ENCODE measurements around the gene L3MBTL1. TPM values are rescaled to one million over a fixed set of nuclear protein-coding genes. Genes with fewer than 3 reads are reported as not detected.

The L3MBTL1 gene
- 1 to 10 TPM; 4.4 to 5.2 TPM for total RNA-seq

DNA sequence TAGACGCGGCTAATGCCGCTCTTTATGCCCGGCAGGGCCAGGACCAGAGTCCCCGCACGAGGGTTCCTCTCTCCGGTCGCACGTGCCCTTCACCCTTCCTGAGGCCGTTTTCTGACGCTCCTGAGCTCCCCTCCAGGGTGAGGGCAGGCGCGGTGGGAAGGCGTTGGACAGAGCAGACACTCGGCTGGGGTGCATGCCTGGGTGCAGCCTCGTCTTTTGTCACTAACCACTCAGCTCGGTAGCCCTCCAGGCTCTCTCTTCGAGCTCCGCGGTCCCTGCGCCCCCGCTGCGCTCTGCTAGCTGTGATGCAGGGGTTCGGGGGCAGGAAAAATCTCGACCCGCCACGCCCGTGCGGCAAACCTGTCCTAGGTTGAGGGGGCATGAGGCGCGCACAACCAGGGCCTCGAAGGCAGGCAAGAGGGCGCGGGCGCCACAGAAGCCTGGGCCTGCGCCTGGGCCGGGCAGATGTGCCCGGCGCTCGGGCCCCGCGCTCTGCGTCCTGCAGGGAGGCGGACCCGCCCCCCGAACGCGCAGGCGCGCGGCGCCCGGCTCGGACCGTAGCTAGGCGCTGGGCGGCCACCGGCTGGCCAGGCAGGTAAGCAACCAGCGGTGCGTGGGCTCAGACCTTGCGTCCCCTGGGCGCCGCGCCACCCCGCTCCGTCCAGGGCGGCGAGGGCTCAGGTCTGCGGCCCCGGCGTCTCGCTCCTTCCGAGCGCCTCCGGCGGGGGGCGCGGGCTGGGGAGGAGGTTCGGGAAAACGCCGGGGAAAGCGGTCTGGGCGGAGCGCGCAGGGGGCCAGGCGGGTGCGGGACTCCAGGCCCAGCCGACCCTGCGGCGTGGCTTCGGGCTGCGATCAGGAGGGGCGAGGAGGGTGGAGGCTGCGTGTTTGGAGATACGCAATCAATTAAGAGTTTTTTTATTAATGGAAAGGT is at the start of gene L3MBTL1:
Gene L3MBTL1 (plus strand): TSS at position 548 of the 931 bp plus-strand sequence. CDS start 5,807 bp downstream, outside the sequence.
- ChIA-PET CTCF (interaction anchor here (0.7 kb wide), 1 partner anchor 31 kb away, joined by 3 read pairs; no protein-coding TSS in a partner anchor), POLR2A (interaction anchor here (0.6 kb wide), 2 partner anchors 49 to 1037 kb away, joined by 3 to 6 read pairs; no protein-coding TSS in a partner anchor)

DNA sequence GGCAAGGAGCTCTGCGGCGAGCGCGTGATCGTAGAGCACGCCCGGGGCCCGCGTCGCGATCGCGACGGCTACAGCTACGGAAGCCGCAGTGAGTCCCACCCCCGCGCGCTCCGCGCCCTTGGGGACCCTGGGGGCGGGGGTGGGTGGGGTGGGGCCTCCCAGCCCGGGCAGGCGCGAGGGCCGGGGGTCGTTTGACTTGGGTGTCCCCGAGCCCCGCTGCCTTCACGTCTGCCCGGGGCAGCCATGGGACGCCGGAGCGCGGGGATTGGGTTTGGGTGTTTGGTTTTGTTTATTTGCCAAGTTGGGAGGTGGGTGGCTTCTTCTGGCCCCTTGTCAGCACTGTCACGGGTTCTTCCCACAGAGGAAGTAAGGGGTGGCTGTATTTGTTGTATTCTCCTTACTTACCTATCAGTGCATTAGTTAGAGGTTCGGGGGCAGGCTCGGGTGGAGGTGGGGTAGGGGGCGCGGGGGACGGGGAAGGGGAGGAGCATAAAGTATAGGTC is 49.0 kb upstream of the L3MBTL1 start:
- ChIA-PET POLR2A (interaction anchor here (0.6 to 1.5 kb wide), 4 partner anchors 10 to 279 kb away, joined by 3 to 5 read pairs (median 4); partner anchors contain the start of genes IFT52 and L3MBTL1), CTCF (interaction anchor here (0.7 kb wide), 1 partner anchor 13 kb away, joined by 4 read pairs; no protein-coding TSS in a partner anchor)

DNA sequence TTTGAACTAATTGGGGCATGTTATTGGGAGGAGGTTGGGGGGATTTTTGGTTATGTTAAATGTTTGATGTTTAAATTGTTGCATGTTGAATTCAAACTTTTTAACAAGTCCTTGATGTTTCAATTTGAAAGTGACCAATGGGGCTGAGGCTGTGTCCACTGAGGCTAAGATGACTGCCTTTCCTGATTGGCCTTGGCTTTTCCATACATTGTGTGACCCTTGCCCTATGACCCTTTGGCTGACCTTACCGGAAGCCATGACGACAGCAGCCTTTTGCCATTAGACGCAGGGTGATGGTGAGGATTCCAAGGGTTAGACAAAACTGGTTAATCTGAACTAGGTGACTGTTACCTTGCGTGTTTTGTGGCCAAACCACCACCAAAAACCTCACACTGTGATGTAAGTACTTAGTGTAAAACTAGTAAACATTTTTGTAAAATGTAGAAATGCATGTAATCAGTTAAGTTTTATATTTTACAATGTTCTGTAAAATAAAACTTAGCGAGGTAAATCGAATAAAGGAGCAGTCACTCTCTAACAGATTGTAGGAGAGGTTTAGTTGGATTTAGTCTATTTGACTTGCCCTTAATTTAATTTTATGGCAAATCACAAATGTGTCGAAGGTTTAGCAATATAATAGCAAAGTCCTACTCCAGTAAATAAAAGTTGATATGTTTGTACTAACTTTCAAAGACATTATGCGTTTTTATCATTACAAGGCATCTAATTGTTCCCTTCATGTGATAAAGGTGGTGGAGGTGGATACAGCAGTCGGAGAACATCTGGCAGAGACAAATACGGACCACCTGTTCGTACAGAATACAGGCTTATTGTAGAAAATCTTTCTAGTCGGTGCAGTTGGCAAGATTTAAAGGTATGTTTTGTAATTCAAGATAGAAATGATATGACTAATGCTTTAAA is 48.2 kb upstream of the L3MBTL1 start:
- ChIA-PET POLR2A (no interaction called here), CTCF (no interaction called here)

DNA sequence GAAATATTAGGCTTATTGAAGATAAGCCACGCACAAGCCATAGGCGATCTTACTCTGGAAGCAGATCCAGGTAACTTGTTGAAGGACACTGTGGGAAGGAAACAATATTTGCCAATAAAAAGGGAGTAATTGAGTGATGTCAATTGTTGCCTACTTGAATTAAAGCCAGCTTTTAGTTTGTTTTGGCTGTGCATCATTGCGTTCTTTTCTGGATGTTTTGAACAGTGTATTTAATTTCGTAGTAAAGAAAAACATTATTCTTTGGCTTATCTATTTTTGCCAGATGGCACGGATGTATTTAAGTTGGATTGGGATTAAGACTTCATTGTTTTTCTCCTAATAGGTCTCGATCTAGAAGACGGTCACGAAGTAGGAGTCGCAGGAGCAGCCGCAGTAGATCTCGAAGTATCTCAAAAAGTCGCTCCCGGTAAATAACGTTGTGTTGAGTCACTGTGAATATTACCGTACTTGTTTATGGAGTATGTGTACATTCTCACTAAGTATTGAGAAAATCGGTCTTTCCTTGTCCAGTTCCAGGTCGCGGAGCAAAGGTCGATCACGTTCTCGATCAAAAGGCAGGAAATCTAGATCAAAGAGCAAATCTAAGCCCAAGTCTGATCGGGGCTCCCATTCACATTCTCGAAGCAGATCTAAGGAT is 47.2 kb upstream of the L3MBTL1 start:
- ChIA-PET CTCF (no interaction called here), POLR2A (no interaction called here)

DNA sequence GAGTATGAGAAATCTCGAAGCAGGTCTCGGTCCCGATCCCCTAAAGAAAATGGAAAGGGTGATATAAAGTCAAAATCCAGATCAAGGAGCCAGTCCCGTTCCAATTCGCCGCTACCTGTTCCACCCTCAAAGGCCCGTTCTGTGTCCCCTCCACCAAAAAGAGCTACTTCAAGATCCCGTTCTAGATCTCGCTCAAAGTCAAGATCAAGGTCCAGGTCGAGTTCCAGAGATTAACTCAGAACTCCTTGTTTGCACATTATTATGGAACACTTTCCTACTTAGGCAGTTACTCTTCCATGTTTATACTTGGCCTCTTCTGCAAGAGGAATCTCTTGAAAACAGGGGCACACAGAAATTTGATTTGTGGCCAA is 46.7 kb upstream of the L3MBTL1 start:
- CTCF ChIA-PET = no interaction called here
- POLR2A ChIA-PET = no interaction called here

DNA sequence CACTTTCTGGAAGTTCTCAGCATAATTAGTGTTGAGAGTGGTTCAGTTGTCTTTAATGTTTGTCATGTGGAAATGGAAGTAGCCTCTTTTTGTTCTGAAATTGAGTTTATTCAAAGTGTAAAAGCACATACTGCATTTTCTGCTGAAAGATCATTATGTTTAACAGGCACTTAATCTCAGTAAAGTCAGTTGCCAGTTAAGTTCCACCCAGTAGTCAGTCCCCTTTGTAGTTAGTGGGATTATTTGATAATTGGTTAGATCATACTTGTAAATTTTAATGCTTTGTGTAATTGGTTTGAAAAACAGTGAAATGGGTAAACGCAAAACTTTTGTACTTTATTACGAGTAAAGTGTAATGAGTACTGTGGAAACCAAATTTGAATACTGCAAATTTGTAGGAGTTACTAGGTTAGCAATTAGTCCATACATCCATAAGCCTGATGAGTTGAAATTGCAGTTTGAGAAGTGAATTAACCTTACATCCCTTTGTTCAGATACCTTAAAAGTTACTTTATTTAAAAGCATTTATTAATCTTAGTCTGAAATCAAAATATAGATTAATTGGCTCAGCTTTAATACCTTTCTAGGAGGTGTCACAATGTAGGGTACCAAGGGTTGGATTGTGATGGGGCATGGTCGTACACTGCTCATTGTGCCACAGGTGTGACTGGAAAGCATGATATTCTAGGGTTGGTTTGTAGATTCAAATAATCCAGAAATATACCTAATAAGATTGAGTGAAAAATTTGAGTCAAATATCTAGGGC is 45.4 kb upstream of the L3MBTL1 start:
- POLR2A ChIA-PET = interaction anchor here (0.6 kb wide), 1 partner anchor 9 kb away, joined by 5 read pairs; no protein-coding TSS in a partner anchor
- CTCF ChIA-PET = no interaction called here

DNA sequence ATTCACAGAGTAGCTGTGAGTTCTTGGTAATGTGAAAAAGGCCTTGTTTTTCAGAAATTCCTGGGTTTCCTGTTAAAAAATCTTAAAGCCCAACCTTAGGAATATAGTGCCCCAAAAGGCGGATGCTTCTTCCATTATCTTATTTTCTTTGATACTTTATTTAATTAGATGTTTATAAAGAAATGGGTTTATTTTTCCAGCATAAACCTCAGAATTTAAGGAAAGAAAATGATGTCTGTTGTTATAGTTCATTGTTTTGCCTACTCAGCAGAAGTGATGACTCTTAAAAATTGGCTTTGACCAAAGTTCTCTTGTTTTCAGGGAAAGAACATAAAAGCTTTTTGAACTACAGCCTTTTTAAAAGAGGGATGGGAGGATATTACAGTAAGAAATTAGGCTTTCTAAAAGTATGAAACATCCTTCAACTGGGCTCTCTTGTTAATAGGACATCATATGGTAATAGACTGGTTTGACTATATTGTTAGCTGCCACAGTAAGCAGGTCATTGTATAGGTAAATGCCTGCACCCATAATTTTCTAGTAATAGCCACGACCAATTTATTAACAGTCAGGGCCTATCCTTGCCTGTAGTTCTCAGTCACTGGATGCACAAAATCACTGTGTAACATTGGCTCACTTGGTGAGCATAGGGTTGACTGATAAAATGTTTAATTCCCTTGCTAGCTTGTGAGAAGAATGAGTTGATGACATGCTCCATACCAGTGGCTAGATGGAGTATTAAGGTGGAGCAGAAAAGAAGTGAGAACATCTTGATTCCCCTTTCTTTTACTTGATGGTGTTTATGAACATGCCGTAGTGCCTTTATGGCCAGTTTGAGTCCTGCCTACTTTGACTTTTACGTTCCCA is 44.6 kb upstream of the L3MBTL1 start:
- POLR2A ChIA-PET = no interaction called here
- CTCF ChIA-PET = no interaction called here

DNA sequence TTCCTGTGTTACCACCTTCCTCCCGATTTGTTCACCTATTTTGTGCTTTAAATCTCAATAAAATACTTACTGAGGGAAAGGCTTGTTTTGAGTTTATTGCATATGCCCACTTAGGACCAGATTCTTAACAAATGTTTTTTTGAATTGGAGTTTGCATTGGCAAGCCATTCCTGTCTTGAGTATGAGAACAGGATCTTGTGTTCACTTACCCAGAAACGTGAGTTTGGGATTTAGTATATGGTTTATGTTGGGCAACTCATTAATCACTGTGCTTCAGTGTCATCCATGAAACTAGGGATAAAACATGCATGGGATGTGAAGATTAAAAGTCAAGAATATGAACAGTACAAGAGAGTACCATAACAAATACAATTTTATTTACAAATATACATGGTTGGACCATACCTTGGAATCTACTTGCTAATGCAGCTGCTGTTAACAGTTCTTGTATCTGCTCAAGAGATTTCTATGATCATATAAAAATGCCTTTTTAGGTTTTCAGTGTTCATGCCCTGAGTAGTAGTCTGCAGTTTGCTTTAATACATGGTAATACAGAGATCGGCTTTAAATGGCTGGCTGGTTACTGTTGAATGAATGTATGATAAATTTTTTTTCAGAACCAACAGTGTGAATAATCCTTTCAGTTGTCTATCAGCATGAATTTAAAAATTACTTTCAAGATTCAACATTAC is 43.8 kb upstream of the L3MBTL1 start:
- POLR2A ChIA-PET = no interaction called here
- CTCF ChIA-PET = no interaction called here

DNA sequence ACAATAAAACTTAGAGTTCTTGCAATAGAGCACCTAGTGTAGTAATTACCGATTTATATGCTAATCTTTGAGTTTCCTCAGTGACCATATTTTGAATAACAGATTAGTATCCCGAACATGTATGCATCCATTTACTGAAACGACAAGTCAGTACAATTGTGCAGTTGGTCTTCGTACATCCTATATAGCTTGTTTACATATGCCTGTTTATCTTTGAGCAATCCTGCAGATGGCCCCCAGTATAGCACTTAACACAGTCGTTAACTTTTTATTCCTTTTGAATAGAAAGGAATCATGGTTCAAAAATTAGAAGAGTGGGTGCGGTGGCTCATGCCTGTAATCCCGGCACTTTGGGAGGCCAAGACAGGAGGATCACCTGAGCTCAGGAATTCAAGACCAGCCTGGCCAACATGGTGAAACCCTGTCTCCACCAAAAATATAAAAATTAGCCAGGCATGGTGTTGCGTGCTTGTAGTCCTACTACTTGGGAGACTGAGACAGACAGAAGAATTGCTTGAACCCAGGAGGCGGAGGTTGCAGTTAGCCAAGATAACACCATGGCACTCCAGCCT is 43.2 kb upstream of the L3MBTL1 start:
- ChIA-PET CTCF (no interaction called here), POLR2A (no interaction called here)

DNA sequence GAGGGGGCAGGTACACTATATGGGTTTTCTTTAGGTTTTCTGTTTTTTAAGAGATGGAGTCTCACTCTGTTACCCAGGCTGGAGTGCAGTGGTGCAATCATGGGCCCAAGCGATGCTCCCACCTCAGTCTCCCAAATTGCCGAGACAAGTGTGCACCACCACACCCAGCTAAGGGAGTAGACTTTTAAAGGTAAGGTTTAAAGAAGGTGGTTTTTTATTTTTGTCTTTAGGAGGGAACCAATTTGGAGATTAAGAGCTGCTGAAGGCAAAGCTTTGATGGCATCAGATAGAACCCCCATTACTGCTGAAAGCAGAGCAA is 41.9 kb upstream of the L3MBTL1 start:
- CTCF ChIA-PET = interaction anchor here (0.6 to 0.7 kb wide), 2 partner anchors 50 to 172 kb away, joined by 3 read pairs; no protein-coding TSS in a partner anchor

DNA sequence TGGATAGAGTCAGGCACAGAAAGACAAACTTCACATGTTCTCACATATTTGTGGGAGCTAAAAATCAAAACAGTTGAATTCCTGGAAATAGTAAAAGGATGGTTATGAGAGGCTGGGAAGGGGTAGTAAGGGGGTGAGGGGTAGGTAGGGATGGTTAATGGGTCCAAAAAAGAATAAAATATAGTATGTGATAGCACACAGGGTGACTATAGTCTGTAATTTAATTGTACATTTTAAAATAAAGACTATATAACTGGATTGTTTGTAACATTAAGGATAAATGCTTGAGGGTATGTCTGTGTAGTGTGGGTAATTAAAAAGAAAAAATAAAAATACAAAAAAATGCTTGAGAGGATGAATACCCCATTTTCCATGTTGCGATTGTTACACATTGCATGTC is 39.9 kb upstream of the L3MBTL1 start:
- ChIA-PET POLR2A (no interaction called here), CTCF (no interaction called here)

More for the DNA sequence above, 41.9 kb upstream of the L3MBTL1 start:
- POLR2A ChIA-PET = interaction anchor here (1.0 kb wide), 1 partner anchor 9 kb away, joined by 3 read pairs; no protein-coding TSS in a partner anchor

DNA sequence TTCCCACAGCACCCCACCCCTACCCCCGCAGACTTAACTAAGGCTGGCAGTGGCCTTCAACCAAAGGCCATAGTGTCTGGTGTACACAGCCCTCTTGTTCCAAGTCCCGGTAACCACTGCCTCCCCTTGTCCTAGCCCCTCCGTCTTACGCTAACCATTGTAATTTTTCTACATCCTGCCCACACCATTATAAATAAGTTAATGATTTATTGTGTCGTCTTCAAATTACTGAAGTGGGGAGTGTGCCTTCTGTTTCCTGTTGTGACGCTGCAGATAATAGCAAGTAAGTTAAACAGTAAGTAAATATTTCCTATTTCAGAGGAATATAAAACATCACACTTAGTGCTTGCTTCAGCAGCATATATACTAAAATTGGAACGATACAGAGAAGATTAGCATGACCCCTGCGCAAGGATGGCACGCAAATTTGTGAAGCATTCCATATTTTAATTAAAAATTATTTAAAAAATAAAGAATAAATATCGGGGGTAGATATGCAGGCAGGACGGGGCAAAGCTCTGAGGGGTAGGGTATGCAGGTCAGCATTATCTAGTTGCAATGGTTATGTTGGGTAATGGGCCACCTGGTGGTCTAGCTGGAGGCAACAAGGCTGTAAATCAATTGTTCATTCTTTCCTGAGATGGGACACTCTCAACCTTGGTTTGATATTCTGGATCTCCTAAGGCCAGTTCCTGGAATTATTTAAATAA is 34.7 kb upstream of the L3MBTL1 start:
- ChIA-PET POLR2A (interaction anchor here (0.7 kb wide), 1 partner anchor 220 kb away, joined by 3 read pairs; no protein-coding TSS in a partner anchor), CTCF (no interaction called here)

DNA sequence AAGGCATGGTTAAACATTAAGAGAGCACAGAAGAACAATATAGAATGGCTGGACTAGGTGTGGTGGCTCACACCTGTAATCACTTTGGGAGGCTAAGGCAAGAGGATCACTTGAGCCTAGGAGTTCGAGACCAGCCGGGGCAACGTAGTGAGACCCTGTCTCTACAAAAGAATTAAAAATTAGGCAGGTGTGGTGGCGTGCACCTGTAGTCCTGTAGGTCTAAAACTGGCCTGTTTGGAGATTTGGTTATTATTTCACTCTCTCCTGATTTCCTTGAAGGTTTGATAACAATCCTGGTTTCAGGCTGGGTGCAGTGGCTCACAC is 34.2 kb upstream of the L3MBTL1 start:
- CTCF ChIA-PET = no interaction called here
- POLR2A ChIA-PET = interaction anchor here (0.7 kb wide), 1 partner anchor 219 kb away, joined by 3 read pairs; no protein-coding TSS in a partner anchor

DNA sequence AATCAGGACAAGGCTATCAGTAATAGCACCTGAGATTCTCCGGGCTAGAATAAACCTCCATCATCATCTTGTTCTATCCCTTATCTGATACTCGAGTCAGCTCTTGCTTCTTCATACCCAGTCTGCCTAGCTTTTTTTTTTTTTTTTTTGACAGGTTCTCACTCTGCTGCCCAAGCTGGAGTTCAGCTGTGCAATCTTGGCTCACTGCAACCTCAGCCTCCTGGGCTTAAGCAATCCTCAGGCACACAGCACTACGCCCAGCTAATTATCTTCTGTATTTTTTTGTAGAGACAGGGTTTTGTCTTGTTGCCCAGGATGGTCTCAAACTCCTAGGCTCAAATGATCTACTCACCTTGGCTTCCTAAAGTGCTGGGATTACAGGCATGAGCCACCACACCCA is 30.3 kb upstream of the L3MBTL1 start:
- POLR2A ChIA-PET = no interaction called here
- CTCF ChIA-PET = no interaction called here

DNA sequence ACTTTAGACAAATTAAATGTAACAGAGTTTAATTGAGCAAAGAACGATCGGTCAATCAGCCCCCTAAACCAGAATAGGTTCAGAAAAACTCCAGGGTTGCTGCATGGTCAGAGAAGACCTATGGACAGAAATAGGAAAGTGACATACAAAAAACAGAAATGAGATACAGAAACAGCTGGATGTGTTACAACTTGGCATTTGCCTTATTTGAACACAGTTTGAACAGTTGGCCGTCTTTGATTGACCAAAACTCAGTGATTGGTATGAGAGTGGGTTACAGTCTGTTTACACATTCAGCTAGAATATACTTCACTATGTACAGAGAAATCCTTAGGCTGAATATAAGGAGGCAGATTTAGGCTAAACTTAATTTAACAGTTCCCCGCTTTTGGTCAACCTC is 29.9 kb upstream of the L3MBTL1 start:
- ChIA-PET POLR2A (no interaction called here), CTCF (no interaction called here)

DNA sequence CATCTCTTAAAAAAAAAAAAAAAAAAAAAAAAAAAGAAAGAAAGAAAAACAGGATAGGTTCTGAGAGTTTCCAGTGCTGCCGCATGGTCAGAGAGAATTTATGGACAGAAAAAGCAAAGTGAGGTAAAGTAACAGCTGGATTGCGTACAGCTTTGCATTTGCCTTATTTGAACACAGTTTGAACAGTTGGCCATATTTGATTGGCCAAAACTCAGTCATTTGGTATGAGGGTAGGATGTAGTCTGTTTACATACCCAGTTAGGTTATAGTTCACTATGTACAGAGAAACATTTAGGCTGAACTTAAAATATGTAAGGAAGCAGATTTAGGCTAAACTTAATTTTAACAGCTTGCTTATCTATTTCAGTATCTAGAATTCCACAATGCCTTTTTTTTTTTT is 17.5 kb upstream of the L3MBTL1 start:
- CTCF ChIA-PET = interaction anchor here (0.6 to 1.2 kb wide), 3 partner anchors 10 to 843 kb away, joined by 3 to 4 read pairs (median 3); no protein-coding TSS in a partner anchor
- POLR2A ChIA-PET = no interaction called here
